B cell (primary cell): ENCODE data around the gene TTF1. TPM values are rescaled to one million over a fixed set of nuclear protein-coding genes. Genes with fewer than 3 reads are reported as not detected.

Experiments used
- ATAC-seq: fragments of 200-7000 bp; cut with Tn5 transposase; one replicate; pipeline ENCODE4 v1.10.0; 2021; ENCODE audit warnings: low read depth, mild to moderate bottlenecking, moderate number of reproducible peaks, moderate library complexity
- CTCF ChIA-PET: fragments of 350-600 bp; sonication (Branson Sonifier 250); formaldehyde crosslinking; loops from one replicate; lab custom pipeline; 2021; ENCODE audit warnings: antibody characterized with exemption, inconsistent platforms; lab: Charles Lee
- POLR2A ChIA-PET: fragments of 350-600 bp; sonication (Branson Sonifier 250); formaldehyde crosslinking; loops from one replicate; lab custom pipeline; 2021; ENCODE audit warnings: antibody characterized with exemption; lab: Charles Lee
- DNase-seq: peaks from one replicate; pipeline ENCODE4 v3.0.0; 2013
- H2AFZ ChIP-seq: 2 replicates; pipeline ENCODE4 v1.6.1; 2012; ENCODE audit warnings: mild to moderate bottlenecking, low read depth, low read length; ENCODE audit not compliant: insufficient read depth, poor library complexity, severe bottlenecking
- H3K27ac ChIP-seq, 2 donors: 1 replicate in 1 of 2; 2 replicates in 1 of 2; pipeline ENCODE4 v1.5.1; 2012 to 2013; ENCODE audit warnings: low read length in 2 of 2, mild to moderate bottlenecking in 2 of 2, moderate library complexity in 1 of 2
- H3K27me3 ChIP-seq, 4 experiments: fragments of 200-600 bp in 1 of 4; sonication (generic) in 1 of 4; replicated peaks in 1 of 4; 1 replicate in 2 of 4; 2 replicates in 2 of 4; pipeline versions ENCODE4 v1.6.1 to v1.7.0; 2013 to 2016; ENCODE audit warnings: low read length in 3 of 4, mild to moderate bottlenecking in 2 of 4, mixed read lengths in 1 of 4, moderate library complexity in 1 of 4; ENCODE audit not compliant: insufficient read depth in 4 of 4, control insufficient read depth in 3 of 4; ENCODE audit errors: control extremely low read depth in 1 of 4
- H3K36me3 ChIP-seq, 2 experiments: replicated peaks in 1 of 2; 1 replicate in 1 of 2; 2 replicates in 1 of 2; pipeline versions ENCODE4 v1.6.1 to v1.7.1; 2013; ENCODE audit warnings: low read length in 1 of 2; ENCODE audit not compliant: insufficient read depth in 2 of 2, control insufficient read depth in 1 of 2; ENCODE audit errors: control extremely low read depth in 1 of 2, extremely low read depth in 1 of 2
- H3K4me1 ChIP-seq, 2 donors: fragments of 200-600 bp in 1 of 2; sonication (generic) in 1 of 2; 1 replicate in 1 of 2; 2 replicates in 1 of 2; pipeline versions ENCODE4 v1.5.1 to v1.6.1; 2013 to 2017; ENCODE audit warnings: low read length in 2 of 2; ENCODE audit not compliant: control insufficient read depth in 2 of 2, insufficient read depth in 2 of 2
- H3K4me2 ChIP-seq: replicated peaks from 2 replicates; pipeline ENCODE3; 2012; ENCODE audit warnings: mild to moderate bottlenecking, low read depth, low read length; ENCODE audit not compliant: poor library complexity, severe bottlenecking
- H3K4me3 ChIP-seq, 5 experiments: fragments of 200-600 bp in 1 of 5; sonication (generic) in 1 of 5; 1 replicate in 3 of 5; 2 replicates in 2 of 5; pipeline versions ENCODE4 v1.5.1 to v1.7.0; 2011 to 2016; ENCODE audit warnings: low read length in 4 of 5, mild to moderate bottlenecking in 4 of 5, low read depth in 2 of 5, control low read depth in 1 of 5, moderate library complexity in 1 of 5; ENCODE audit not compliant: insufficient read depth in 1 of 5; ENCODE audit errors: control extremely low read depth in 1 of 5, extremely low read depth in 1 of 5
- H3K79me2 ChIP-seq: fragments of 200-600 bp; sonication (generic); one replicate; pipeline ENCODE4 v1.6.0; 2016; ENCODE audit warnings: low read length; ENCODE audit not compliant: control insufficient read depth, insufficient read depth
- H3K9ac ChIP-seq: fragments of 200-600 bp; sonication (generic); 2 replicates; pipeline ENCODE4 v1.6.1; 2017; ENCODE audit warnings: mild to moderate bottlenecking, low read length, moderate library complexity
- H3K9me3 ChIP-seq, 3 donors: one replicate each; pipeline versions ENCODE4 v1.6.1 to v1.7.1; 2013; ENCODE audit warnings: low read length in 2 of 3; ENCODE audit not compliant: control insufficient read depth in 2 of 3, insufficient read depth in 1 of 3; ENCODE audit errors: control extremely low read depth in 1 of 3
- H4K20me1 ChIP-seq: 2 replicates; pipeline ENCODE4 v1.6.0; 2012; ENCODE audit warnings: mild to moderate bottlenecking, low read length; ENCODE audit not compliant: insufficient read depth, control insufficient read depth, poor library complexity, severe bottlenecking
- H3K27ac Mint-ChIP-seq: one replicate; pipeline ENCODE4 v1.8.0; 2021; ENCODE audit warnings: mixed read lengths
- H3K27me3 Mint-ChIP-seq: one replicate; pipeline ENCODE4 v1.8.0; 2021; ENCODE audit warnings: mixed read lengths
- H3K4me1 Mint-ChIP-seq: one replicate; pipeline ENCODE4 v1.8.0; 2021; ENCODE audit warnings: mixed read lengths
- H3K4me3 Mint-ChIP-seq: one replicate; pipeline ENCODE4 v1.8.0; 2021; ENCODE audit warnings: mixed read lengths
- H3K9me3 Mint-ChIP-seq: one replicate; pipeline ENCODE4 v1.8.0; 2022; ENCODE audit warnings: mixed read lengths; ENCODE audit not compliant: insufficient read depth
- EZH2 ChIP-seq: IDR thresholded peaks from 2 replicates; pipeline ENCODE4 v1.6.1; 2012; ENCODE audit warnings: borderline replicate concordance, low read depth, mild to moderate bottlenecking, moderate library complexity, low read length; ENCODE audit not compliant: insufficient read depth, poor library complexity, severe bottlenecking
- WGBS: methylation state at CpG from one replicate; pipeline ENCODE4 v1.1.5; 2013; ENCODE audit warnings: missing lambda C conversion rate; ENCODE audit not compliant: insufficient coverage; 5-methylcytosine and 5-hydroxymethylcytosine counted together
- intact Hi-C: fragments of 100-400 bp; cut with micrococcal nuclease; formaldehyde crosslinking; loops from one replicate; pipeline ENCODE4 v1.10.0; 2022
- polyA plus RNA-seq: library from polyadenylated mRNA; depleted of rRNA; stranded (reverse); fragments of >200 nt; gene quantifications from 2 replicates; pipeline ENCODE4 v1.2.3, GENCODE V29; 2012
- total RNA-seq, 2 donors: library from RNA; stranded (reverse); fragments of 120-200 nt in 1 of 2; gene quantifications; 1 replicate in 1 of 2; 2 replicates in 1 of 2; pipeline versions ENCODE4 v1.2.3 to v1.2.4, GENCODE V29; 2013 to 2022
- TF ChIP-seq, protein P1 (sequence below): fragments of 200-600 bp; IDR thresholded peaks from one replicate; pipeline ENCODE4 v1.8.0; 2022; ENCODE audit warnings: antibody characterized with exemption, mild to moderate bottlenecking

The TTF1 gene
- total and polyA plus RNA-seq, 2 donors (not counting 1 experiment from before 2014, with no cell fraction given): 12.3 to 26.3 TPM

DNA sequence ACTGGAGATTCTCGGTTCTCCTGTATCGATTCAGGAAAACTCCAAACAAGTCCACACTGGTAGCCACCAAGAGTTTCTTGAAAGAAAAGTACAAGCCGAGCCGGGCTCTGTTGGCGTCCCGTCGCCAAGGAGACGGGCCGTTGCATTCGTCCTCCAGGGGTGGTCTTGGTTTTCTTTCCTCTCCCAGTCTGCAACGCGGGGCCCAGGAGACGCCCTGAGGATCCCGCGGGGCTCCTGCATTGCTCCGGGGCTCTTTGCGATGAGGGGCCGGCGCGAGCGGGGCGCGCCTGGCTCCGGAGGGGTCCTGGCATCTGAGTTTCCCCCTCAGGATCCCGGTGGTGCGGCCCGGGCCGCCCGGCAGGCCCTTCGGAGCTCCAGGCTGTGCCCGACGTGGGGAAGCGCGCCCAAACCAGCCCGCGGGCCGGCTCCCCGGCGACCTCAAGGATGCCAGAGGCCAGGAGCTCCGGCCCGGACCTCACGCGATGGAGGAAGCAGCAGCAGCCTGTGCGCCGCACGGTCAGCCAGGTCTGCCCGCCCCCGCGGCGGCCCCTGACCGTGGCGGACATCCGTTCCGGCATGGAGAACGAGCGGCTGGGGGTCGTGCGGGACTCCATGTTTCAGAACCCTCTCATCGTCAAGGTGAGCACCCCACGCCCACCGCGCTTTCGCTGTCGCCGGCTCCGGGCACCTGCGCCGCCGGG lies 3.3 kb upstream of the TTF1 start, which contains the start of gene CFAP77:
Gene CFAP77, plus strand, starts transcription at position 384 of the 701 bp plus-strand sequence. Its CDS starts 61 bp downstream, at position 445.
- ChIA-PET CTCF (interaction anchor here (1.4 to 1.5 kb wide), 2 partner anchors 56 to 58 kb away, joined by 5 read pairs; no protein-coding TSS in a partner anchor), POLR2A (interaction anchor here (0.6 to 0.9 kb wide), 6 partner anchors 26 to 1616 kb away, joined by 3 to 6 read pairs (median 4); no protein-coding TSS in a partner anchor)
- 1% methylated on average over 69 of the region's 69 CpGs for WGBS

More for the DNA sequence above, 3.3 kb upstream of the TTF1 start, which contains the start of gene CFAP77:
- no peaks in the 10 kb centered on the region for H3K9me3 ChIP-seq
- Mint-ChIP-seq H3K27me3 (peaks cover 22% of the 10 kb centered on the region), H3K4me3 (peak within 1 kb of the TSS; percentile 86), H3K27ac (peak within 1 kb of the TSS; percentile 46), H3K4me1 (peaks cover 45% of the 10 kb centered on the region), H3K9me3 (no peaks in the 10 kb centered on the region)
- DNase-seq (peak; percentile 83), ATAC-seq (peak; percentile 37)
- intact Hi-C loops: loop anchor here (2.0 to 5.0 kb wide), 5 partner anchors 97 to 492 kb away; no protein-coding TSS in a partner anchor
- H3K27ac ChIP-seq: peak within 1 kb of the TSS in 1 of 2 donors; percentile 28
- H3K36me3 ChIP-seq: no peaks in the 10 kb centered on the region
- H3K4me2 ChIP-seq: peak within 1 kb of the TSS; percentile 98
- H4K20me1 ChIP-seq: peaks cover 4% of the 10 kb centered on the region
- H3K9ac ChIP-seq: peak within 1 kb of the TSS; percentile 66
- no peak for TF ChIP-seq EZH2
- TF ChIP-seq, protein P1, sequence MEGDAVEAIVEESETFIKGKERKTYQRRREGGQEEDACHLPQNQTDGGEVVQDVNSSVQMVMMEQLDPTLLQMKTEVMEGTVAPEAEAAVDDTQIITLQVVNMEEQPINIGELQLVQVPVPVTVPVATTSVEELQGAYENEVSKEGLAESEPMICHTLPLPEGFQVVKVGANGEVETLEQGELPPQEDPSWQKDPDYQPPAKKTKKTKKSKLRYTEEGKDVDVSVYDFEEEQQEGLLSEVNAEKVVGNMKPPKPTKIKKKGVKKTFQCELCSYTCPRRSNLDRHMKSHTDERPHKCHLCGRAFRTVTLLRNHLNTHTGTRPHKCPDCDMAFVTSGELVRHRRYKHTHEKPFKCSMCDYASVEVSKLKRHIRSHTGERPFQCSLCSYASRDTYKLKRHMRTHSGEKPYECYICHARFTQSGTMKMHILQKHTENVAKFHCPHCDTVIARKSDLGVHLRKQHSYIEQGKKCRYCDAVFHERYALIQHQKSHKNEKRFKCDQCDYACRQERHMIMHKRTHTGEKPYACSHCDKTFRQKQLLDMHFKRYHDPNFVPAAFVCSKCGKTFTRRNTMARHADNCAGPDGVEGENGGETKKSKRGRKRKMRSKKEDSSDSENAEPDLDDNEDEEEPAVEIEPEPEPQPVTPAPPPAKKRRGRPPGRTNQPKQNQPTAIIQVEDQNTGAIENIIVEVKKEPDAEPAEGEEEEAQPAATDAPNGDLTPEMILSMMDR: no peak
- H3K27me3 ChIP-seq: peaks cover 0 to 34% (median 24%) of the 10 kb centered on the region in 4 experiments
- H2AFZ ChIP-seq: peak within 1 kb of the TSS; percentile 95
- H3K79me2 ChIP-seq: peaks cover 42% of the 10 kb centered on the region
- peaks cover 41 to 46% of the 10 kb centered on the region in 2 donors for H3K4me1 ChIP-seq
- peak within 1 kb of the TSS; percentile 1 to 73 (median 56) for H3K4me3 ChIP-seq
